ENCODE data around the gene PCED1B. TPM values are rescaled to one million over a fixed set of nuclear protein-coding genes. Genes with fewer than 3 reads are reported as not detected.
A peak's percentile ranks its signal among the peaks of the same experiment; 100 is the strongest.

The PCED1B gene
- total RNA-seq, 1 donor from 2014 or later = 3.1 TPM

DNA sequence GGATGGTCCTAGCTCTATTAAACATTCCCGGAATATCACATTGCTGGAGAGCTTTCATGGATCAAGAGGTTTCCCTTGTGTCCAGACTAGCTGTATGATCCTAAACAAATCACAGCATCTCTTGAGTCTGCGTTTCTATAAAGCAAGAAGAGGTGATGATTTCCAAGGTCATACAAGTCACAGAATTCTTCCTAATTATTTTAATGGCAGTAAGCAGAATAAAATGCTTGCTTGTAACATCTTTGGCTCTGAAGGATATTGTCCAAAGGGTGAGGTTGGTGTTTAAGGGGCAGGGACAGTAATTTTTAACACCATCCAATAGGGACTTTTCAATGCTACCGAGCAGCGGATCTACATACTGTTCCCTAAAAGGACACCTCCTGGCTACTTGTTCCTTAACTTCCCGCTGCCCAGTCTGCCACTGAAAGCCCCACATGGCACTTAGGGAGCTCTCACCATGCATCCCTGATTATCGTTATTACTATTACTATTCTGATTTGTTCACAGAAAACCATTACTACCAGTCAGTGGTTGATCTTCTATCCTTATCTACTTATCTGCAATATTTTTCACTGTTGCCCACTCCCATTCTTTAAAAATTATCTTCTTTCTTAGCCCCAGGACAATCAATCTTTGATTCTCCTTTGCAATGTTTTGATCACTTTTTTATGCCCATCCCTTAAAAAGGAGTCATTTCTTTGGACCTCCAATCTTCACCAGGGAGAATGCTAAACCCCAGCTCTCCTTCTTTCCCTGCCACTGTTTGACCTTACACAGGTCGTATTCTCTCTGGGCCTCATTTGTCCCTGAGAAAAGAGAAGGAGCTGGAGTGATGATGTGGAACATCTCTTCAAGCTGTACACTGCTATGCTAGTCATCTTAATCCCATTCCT lies 4.0 kb upstream of the PCED1B start:
- Histone ChIP-seq H4K20me1 (ENCODE audit: low read depth) (no peaks in the 10 kb centered on the region), H3K9me3 (ENCODE audit: low read depth) (no peaks in the 10 kb centered on the region), H3K27me3 (peaks cover 36% of the 10 kb centered on the region), H3K9ac (no peak overlapping the region), H3K79me2 (ENCODE audit: low read depth) (no peaks in the 10 kb centered on the region), H3K36me3 (no peaks in the 10 kb centered on the region), H3K4me3 (no peak overlapping the region), H3K27ac (no peak overlapping the region), H3F3A (ENCODE audit: low read depth) (peaks cover 5% of the 10 kb centered on the region), H2AFZ (replicated peaks) (no peak overlapping the region), H3K4me2 (no peak overlapping the region), H3K4me1 (peaks cover 9% of the 10 kb centered on the region)
- no peak overlapping the region for H3K27ac Mint-ChIP-seq
- H3K27me3 Mint-ChIP-seq (ENCODE audit: insufficient read depth, low read depth) = peaks cover 5% of the 10 kb centered on the region
- H3K36me3 Mint-ChIP-seq = no peaks in the 10 kb centered on the region
- peaks cover 9% of the 10 kb centered on the region for H3K4me1 Mint-ChIP-seq
- DNase-seq (ENCODE audit: low spot score) = no peak
- H3K4me3 Mint-ChIP-seq = no peak overlapping the region
- no peaks in the 10 kb centered on the region for H3K9me3 Mint-ChIP-seq
- TF ChIP-seq EZH2phosphoT487 (IDR thresholded peaks at IDR 0.05) = no peak
- no peak for TF ChIP-seq EZH2 (IDR thresholded peaks at IDR 0.05)
- TF ChIP-seq, protein P1, sequence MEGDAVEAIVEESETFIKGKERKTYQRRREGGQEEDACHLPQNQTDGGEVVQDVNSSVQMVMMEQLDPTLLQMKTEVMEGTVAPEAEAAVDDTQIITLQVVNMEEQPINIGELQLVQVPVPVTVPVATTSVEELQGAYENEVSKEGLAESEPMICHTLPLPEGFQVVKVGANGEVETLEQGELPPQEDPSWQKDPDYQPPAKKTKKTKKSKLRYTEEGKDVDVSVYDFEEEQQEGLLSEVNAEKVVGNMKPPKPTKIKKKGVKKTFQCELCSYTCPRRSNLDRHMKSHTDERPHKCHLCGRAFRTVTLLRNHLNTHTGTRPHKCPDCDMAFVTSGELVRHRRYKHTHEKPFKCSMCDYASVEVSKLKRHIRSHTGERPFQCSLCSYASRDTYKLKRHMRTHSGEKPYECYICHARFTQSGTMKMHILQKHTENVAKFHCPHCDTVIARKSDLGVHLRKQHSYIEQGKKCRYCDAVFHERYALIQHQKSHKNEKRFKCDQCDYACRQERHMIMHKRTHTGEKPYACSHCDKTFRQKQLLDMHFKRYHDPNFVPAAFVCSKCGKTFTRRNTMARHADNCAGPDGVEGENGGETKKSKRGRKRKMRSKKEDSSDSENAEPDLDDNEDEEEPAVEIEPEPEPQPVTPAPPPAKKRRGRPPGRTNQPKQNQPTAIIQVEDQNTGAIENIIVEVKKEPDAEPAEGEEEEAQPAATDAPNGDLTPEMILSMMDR (IDR thresholded peaks at IDR 0.05) = no peak

DNA sequence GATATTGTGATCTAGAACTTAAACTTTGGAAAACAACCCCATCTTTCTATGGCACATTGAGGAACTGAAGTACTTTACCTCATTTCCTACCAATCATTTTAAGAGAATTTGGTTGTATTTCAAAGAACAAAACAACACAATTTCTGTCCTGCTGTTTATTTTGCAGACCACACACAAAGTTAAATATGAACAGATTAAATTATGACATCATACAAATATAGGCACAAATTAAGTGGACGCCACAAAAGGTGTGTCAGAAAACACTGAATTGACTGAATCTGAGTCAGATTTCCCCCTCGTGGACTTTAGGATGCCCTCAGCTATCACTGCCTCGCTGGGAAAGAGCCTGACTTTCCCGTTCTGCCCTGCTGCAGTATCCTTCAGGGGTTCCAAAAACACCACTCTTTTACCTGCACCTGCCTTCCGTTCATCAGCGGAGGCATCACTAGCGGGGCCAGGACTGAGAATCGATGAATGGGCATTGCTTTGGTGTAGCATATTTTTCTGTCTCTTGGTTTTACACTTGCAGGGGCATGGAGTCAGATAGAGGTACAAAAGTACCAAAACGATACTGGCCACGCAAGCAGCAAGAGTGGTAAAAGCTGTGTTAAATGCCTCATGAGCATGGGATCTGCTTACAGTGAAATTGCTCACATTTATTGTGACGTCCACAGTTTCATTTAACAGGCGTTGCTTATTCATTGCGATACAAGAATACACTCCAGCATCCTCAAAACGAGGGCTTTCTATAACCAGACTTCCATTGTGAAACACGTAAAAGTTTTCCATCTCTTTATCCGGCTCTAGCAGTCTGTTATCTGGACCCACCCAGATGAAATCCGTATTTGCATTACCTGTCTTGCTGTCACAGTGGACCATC lies 2.0 kb upstream of the PCED1B start:
- Histone ChIP-seq H3K4me3 (no peak overlapping the region), H2AFZ (replicated peaks) (no peak overlapping the region), H3K4me1 (peaks cover 9% of the 10 kb centered on the region), H3K4me2 (no peak overlapping the region), H3K79me2 (ENCODE audit: low read depth) (no peaks in the 10 kb centered on the region), H3K36me3 (no peaks in the 10 kb centered on the region), H3K27ac (no peak overlapping the region), H4K20me1 (ENCODE audit: low read depth) (no peaks in the 10 kb centered on the region), H3K9ac (no peak overlapping the region), H3K9me3 (ENCODE audit: low read depth) (no peaks in the 10 kb centered on the region), H3K27me3 (peaks cover 56% of the 10 kb centered on the region), H3F3A (ENCODE audit: low read depth) (peaks cover 22% of the 10 kb centered on the region)
- Mint-ChIP-seq H3K9me3 (no peaks in the 10 kb centered on the region), H3K36me3 (no peaks in the 10 kb centered on the region), H3K4me1 (peaks cover 16% of the 10 kb centered on the region), H3K27ac (no peak overlapping the region), H3K27me3 (ENCODE audit: insufficient read depth, low read depth) (peaks cover 5% of the 10 kb centered on the region), H3K4me3 (peak overlapping the region; percentile 21)
- TF ChIP-seq, protein P1 (IDR thresholded peaks at IDR 0.05) = no peak
- no peak for TF ChIP-seq EZH2phosphoT487 (IDR thresholded peaks at IDR 0.05)
- TF ChIP-seq EZH2 (IDR thresholded peaks at IDR 0.05) = no peak
- no peak for DNase-seq (ENCODE audit: low spot score)

DNA sequence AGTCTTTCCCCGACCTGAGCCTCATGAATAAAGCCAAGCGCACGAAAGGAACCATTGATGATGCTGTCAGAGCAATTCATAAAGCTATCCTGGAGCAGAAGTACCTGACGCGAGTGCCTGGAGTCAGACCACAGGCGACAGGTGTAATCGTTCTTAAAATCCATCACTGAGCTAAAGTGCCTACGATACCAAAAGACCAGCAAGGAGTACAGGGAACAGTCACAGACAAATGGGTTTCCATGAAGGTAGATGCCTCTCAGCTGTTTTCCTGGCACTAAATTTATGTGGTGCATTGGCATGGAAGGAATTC lies 1.4 kb upstream of the PCED1B start:
- TF ChIP-seq EZH2 (IDR thresholded peaks at IDR 0.05) = no peak
- TF ChIP-seq, protein P1 (IDR thresholded peaks at IDR 0.05) = no peak
- no peak for TF ChIP-seq EZH2phosphoT487 (IDR thresholded peaks at IDR 0.05)
- Mint-ChIP-seq H3K27ac (no peak overlapping the region), H3K36me3 (no peaks in the 10 kb centered on the region), H3K9me3 (no peaks in the 10 kb centered on the region), H3K27me3 (ENCODE audit: insufficient read depth, low read depth) (peaks cover 5% of the 10 kb centered on the region), H3K4me1 (peaks cover 21% of the 10 kb centered on the region), H3K4me3 (peak overlapping the region; percentile 21)
- no peak for DNase-seq (ENCODE audit: low spot score)
- no peaks in the 10 kb centered on the region for H4K20me1 ChIP-seq (ENCODE audit: low read depth)
- no peaks in the 10 kb centered on the region for H3K36me3 ChIP-seq
- peaks cover 22% of the 10 kb centered on the region for H3F3A ChIP-seq (ENCODE audit: low read depth)
- no peaks in the 10 kb centered on the region for H3K79me2 ChIP-seq (ENCODE audit: low read depth)
- H3K4me3 ChIP-seq = no peak overlapping the region
- no peak overlapping the region for H3K9ac ChIP-seq
- H3K27ac ChIP-seq = no peak overlapping the region
- peaks cover 58% of the 10 kb centered on the region for H3K27me3 ChIP-seq
- H3K4me2 ChIP-seq = peak overlapping the region; percentile 93
- no peak overlapping the region for H2AFZ ChIP-seq (replicated peaks)
- no peaks in the 10 kb centered on the region for H3K9me3 ChIP-seq (ENCODE audit: low read depth)
- H3K4me1 ChIP-seq = peaks cover 9% of the 10 kb centered on the region

Data from neural progenitor cell (in vitro differentiated cells).